ENCODE results near the gene L3MBTL3. TPM values are rescaled to one million over a fixed set of nuclear protein-coding genes. Genes with fewer than 3 reads are reported as not detected.

L3MBTL3 gene
- polyA plus RNA-seq, 4 donors, result 1.3 to 8.9 (median 2.2) TPM

GRCh38 chr6:129994410-129994809 is 24.0 kb upstream of the L3MBTL3 start:
- no peak for FAIRE-seq
- 91 to 95% (median 92%) methylated on average over 4 of the region's 4 CpGs for WGBS, 3 donors
- no peak for DNase-seq
- Histone ChIP-seq H3K36me3 (ENCODE audit: control insufficient read depth in 3 of 3, insufficient read depth in 2 of 3, low read depth in 1 of 3, low read length in 3 of 3) (no peaks in the 10 kb centered on the region), H3K4me3 (ENCODE audit: low read depth in 1 of 3, low read length in 3 of 3) (no peak overlapping the region), H3K27me3 (ENCODE audit: control insufficient read depth in 3 of 3, insufficient read depth in 3 of 3, low read length in 3 of 3) (peaks cover 0 to 3% (median 0%) of the 10 kb centered on the region in 3 donors), H3K27ac (ENCODE audit: low read depth in 1 of 3, low read length in 2 of 3) (no peak overlapping the region), H3K4me1 (ENCODE audit: control insufficient read depth in 3 of 3, insufficient read depth in 2 of 3, low read depth in 1 of 3, low read length in 2 of 3) (no peaks in the 10 kb centered on the region), H3K9me3 (ENCODE audit: control insufficient read depth in 2 of 2, insufficient read depth in 1 of 2, low read depth in 1 of 2, low read length in 1 of 2) (no peaks in the 10 kb centered on the region)

- Histone ChIP-seq H3K36me3 (ENCODE audit: control insufficient read depth in 3 of 3, insufficient read depth in 2 of 3, low read depth in 1 of 3, low read length in 3 of 3) (no peaks in the 10 kb centered on the region), H3K9me3 (ENCODE audit: control insufficient read depth in 2 of 2, insufficient read depth in 1 of 2, low read depth in 1 of 2, low read length in 1 of 2) (no peaks in the 10 kb centered on the region), H3K4me1 (ENCODE audit: control insufficient read depth in 3 of 3, insufficient read depth in 2 of 3, low read depth in 1 of 3, low read length in 2 of 3) (no peaks in the 10 kb centered on the region), H3K27ac (ENCODE audit: low read depth in 1 of 3, low read length in 2 of 3) (no peak overlapping the region), H3K27me3 (ENCODE audit: control insufficient read depth in 3 of 3, insufficient read depth in 3 of 3, low read length in 3 of 3) (peaks cover 0 to 3% (median 0%) of the 10 kb centered on the region in 3 donors), H3K4me3 (ENCODE audit: low read depth in 1 of 3, low read length in 3 of 3) (no peak overlapping the region)
- FAIRE-seq, result no peak
- 48 to 81% (median 54%) methylated on average over 6 of the region's 6 CpGs for WGBS, 3 donors
- no peak for DNase-seq
These were observed 22.0 kb upstream of the L3MBTL3 start for GRCh38 chr6:129996387-129996786.

- no peaks in the 10 kb centered on the region for H3K36me3 ChIP-seq (ENCODE audit: control insufficient read depth in 3 of 3, insufficient read depth in 2 of 3, low read depth in 1 of 3, low read length in 3 of 3)
- H3K27me3 ChIP-seq (ENCODE audit: control insufficient read depth in 3 of 3, insufficient read depth in 3 of 3, low read length in 3 of 3), result no peaks in the 10 kb centered on the region
- H3K4me1 ChIP-seq (ENCODE audit: control insufficient read depth in 3 of 3, insufficient read depth in 2 of 3, low read depth in 1 of 3, low read length in 2 of 3), result no peaks in the 10 kb centered on the region
- no peak overlapping the region for H3K4me3 ChIP-seq (ENCODE audit: low read depth in 1 of 3, low read length in 3 of 3)
- DNase-seq, result peak; percentile 11 to 48
- FAIRE-seq, result no peak
- no peak overlapping the region for H3K27ac ChIP-seq (ENCODE audit: low read depth in 1 of 3, low read length in 2 of 3)
- no peaks in the 10 kb centered on the region for H3K9me3 ChIP-seq (ENCODE audit: control insufficient read depth in 2 of 2, insufficient read depth in 1 of 2, low read depth in 1 of 2, low read length in 1 of 2)
- WGBS, 3 donors, result 45 to 65% (median 58%) methylated on average over 4 of the region's 4 CpGs
These were observed 17.6 kb upstream of the L3MBTL3 start for GRCh38 chr6:130000526-130001421.

- DNase-seq, result no peak
- no peak overlapping the region for H3K4me3 ChIP-seq (ENCODE audit: low read depth in 1 of 3, low read length in 3 of 3)
- no peaks in the 10 kb centered on the region for H3K36me3 ChIP-seq (ENCODE audit: control insufficient read depth in 3 of 3, insufficient read depth in 2 of 3, low read depth in 1 of 3, low read length in 3 of 3)
- no peaks in the 10 kb centered on the region for H3K4me1 ChIP-seq (ENCODE audit: control insufficient read depth in 3 of 3, insufficient read depth in 2 of 3, low read depth in 1 of 3, low read length in 2 of 3)
- 72 to 91% (median 74%) methylated on average over 4 of the region's 4 CpGs for WGBS, 3 donors
- no peak overlapping the region for H3K27ac ChIP-seq (ENCODE audit: low read depth in 1 of 3, low read length in 2 of 3)
- no peak for FAIRE-seq
- no peaks in the 10 kb centered on the region for H3K9me3 ChIP-seq (ENCODE audit: control insufficient read depth in 2 of 2, insufficient read depth in 1 of 2, low read depth in 1 of 2, low read length in 1 of 2)
- peaks cover 0 to 2% (median 0%) of the 10 kb centered on the region in 3 donors for H3K27me3 ChIP-seq (ENCODE audit: control insufficient read depth in 3 of 3, insufficient read depth in 3 of 3, low read length in 3 of 3)
These were observed 10.0 kb upstream of the L3MBTL3 start for GRCh38 chr6:130008236-130008873.

DNA sequence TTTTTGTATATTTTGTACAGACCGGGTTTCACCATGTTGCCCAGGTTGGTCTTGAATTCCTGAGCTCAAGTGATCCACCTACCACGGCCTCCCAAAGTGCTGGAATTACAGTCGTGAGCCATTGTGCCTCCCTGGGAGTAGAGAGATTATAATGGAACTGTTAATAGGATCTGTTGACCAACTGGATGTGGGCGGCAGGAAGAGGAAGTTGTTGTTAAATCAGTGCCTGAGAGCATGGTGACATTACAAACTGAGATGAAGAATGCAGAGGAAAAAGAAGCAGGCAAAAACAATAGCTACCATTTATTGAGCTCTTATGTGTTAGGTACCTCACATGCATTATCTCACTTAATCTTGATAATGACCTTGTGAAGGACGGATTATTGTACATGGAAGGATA is 9.2 kb upstream of the L3MBTL3 start:
- Histone ChIP-seq H3K27me3 (ENCODE audit: control insufficient read depth in 3 of 3, insufficient read depth in 3 of 3, low read length in 3 of 3) (peaks cover 0 to 2% (median 0%) of the 10 kb centered on the region in 3 donors), H3K4me1 (ENCODE audit: control insufficient read depth in 3 of 3, insufficient read depth in 2 of 3, low read depth in 1 of 3, low read length in 2 of 3) (no peaks in the 10 kb centered on the region), H3K4me3 (ENCODE audit: low read depth in 1 of 3, low read length in 3 of 3) (no peak overlapping the region), H3K36me3 (ENCODE audit: control insufficient read depth in 3 of 3, insufficient read depth in 2 of 3, low read depth in 1 of 3, low read length in 3 of 3) (no peaks in the 10 kb centered on the region), H3K27ac (ENCODE audit: low read depth in 1 of 3, low read length in 2 of 3) (no peak overlapping the region), H3K9me3 (ENCODE audit: control insufficient read depth in 2 of 2, insufficient read depth in 1 of 2, low read depth in 1 of 2, low read length in 1 of 2) (no peaks in the 10 kb centered on the region)
- FAIRE-seq, result no peak
- 67 to 80% (median 74%) methylated on average over 5 of the region's 5 CpGs for WGBS, 3 donors
- no peak for DNase-seq

DNA sequence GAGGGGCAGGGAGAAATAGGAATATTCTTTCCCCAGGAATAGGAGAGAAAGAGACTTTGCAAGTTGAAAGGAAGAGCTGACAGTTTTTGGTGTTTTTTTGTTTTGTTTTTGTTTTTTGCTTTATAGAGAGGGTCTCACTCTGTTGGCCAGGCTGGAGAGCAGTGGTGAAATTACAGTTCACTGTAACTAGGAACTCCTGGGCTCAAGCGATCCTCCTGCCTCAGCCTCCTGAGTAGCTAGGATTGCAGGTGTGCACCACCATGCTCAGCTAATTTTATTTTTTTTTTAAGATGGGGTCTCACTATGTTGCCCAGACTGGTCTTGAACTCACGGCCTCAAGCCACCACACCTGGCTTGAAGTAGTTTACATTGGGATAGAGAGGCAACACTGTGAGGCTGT is 8.0 kb upstream of the L3MBTL3 start:
- Histone ChIP-seq H3K4me3 (ENCODE audit: low read depth in 1 of 3, low read length in 3 of 3) (no peak overlapping the region), H3K4me1 (ENCODE audit: control insufficient read depth in 3 of 3, insufficient read depth in 2 of 3, low read depth in 1 of 3, low read length in 2 of 3) (no peaks in the 10 kb centered on the region), H3K36me3 (ENCODE audit: control insufficient read depth in 3 of 3, insufficient read depth in 2 of 3, low read depth in 1 of 3, low read length in 3 of 3) (no peaks in the 10 kb centered on the region), H3K27me3 (ENCODE audit: control insufficient read depth in 3 of 3, insufficient read depth in 3 of 3, low read length in 3 of 3) (peaks cover 0 to 2% (median 0%) of the 10 kb centered on the region in 3 donors), H3K27ac (ENCODE audit: low read depth in 1 of 3, low read length in 2 of 3) (no peak overlapping the region), H3K9me3 (ENCODE audit: control insufficient read depth in 2 of 2, insufficient read depth in 1 of 2, low read depth in 1 of 2, low read length in 1 of 2) (no peaks in the 10 kb centered on the region)
- FAIRE-seq (no peak), DNase-seq (no peak)
- WGBS, 3 donors, result 91 to 93% (median 91%) methylated on average over 2 of the region's 2 CpGs

DNA sequence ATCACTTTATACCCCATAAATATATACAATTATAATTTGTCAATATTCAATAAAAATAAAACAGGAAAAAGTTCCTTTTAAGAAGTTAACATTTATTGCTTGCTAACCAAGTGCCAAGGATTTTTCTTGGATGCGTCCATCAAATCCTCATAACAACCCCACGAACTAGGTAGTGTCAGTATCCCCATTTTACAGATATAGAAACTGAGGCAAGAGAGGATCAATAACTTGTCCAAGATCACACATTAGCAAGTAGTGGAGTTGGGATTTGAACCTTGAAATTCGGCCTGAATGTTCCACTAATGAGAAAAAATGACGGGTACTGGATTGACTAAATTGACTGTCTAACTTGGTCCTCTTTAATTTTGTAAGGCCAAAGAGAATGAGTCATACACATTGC is 5.7 kb upstream of the L3MBTL3 start:
- Histone ChIP-seq H3K9me3 (ENCODE audit: control insufficient read depth in 2 of 2, insufficient read depth in 1 of 2, low read depth in 1 of 2, low read length in 1 of 2) (no peaks in the 10 kb centered on the region), H3K4me1 (ENCODE audit: control insufficient read depth in 3 of 3, insufficient read depth in 2 of 3, low read depth in 1 of 3, low read length in 2 of 3) (no peaks in the 10 kb centered on the region), H3K27me3 (ENCODE audit: control insufficient read depth in 3 of 3, insufficient read depth in 3 of 3, low read length in 3 of 3) (peaks cover 0 to 2% (median 0%) of the 10 kb centered on the region in 3 donors), H3K27ac (ENCODE audit: low read depth in 1 of 3, low read length in 2 of 3) (no peak overlapping the region), H3K36me3 (ENCODE audit: control insufficient read depth in 3 of 3, insufficient read depth in 2 of 3, low read depth in 1 of 3, low read length in 3 of 3) (no peaks in the 10 kb centered on the region), H3K4me3 (ENCODE audit: low read depth in 1 of 3, low read length in 3 of 3) (no peak overlapping the region)
- DNase-seq (no peak), FAIRE-seq (no peak)
- 77 to 93% (median 92%) methylated on average over 4 of the region's 4 CpGs for WGBS, 3 donors

GRCh38 chr6:130018744-130019325 is 454 bp downstream of the L3MBTL3 start:
- Histone ChIP-seq H3K36me3 (ENCODE audit: control insufficient read depth in 3 of 3, insufficient read depth in 2 of 3, low read depth in 1 of 3, low read length in 3 of 3) (no peaks in the 10 kb centered on the region), H3K9me3 (ENCODE audit: control insufficient read depth in 2 of 2, insufficient read depth in 1 of 2, low read depth in 1 of 2, low read length in 1 of 2) (no peaks in the 10 kb centered on the region), H3K4me3 (ENCODE audit: low read depth in 1 of 3, low read length in 3 of 3) (peak overlapping the region; percentile 84 to 97 (median 88)), H3K27ac (ENCODE audit: low read depth in 1 of 3, low read length in 2 of 3) (peak overlapping the region; percentile 41 to 84 (median 78)), H3K4me1 (ENCODE audit: control insufficient read depth in 3 of 3, insufficient read depth in 2 of 3, low read depth in 1 of 3, low read length in 2 of 3) (peaks cover 0 to 3% (median 0%) of the 10 kb centered on the region in 3 donors), H3K27me3 (ENCODE audit: control insufficient read depth in 3 of 3, insufficient read depth in 3 of 3, low read length in 3 of 3) (no peaks in the 10 kb centered on the region)
- FAIRE-seq (no peak), DNase-seq (peak in 1 of 2 donors; percentile 66)
- WGBS, 3 donors, result 0 to 1% (median 1%) methylated on average over 18 to 54 of the region's 54 CpGs
